Naive B cell (primary cell): ENCODE data around the gene LRRC73. TPM values are rescaled to one million over a fixed set of nuclear protein-coding genes. Genes with fewer than 3 reads are reported as not detected.

ENCODE experiments used
- ATAC-seq, 2 donors: fragments of 150-1000 bp; cut with Tn5 transposase; 2 replicates each; pipeline ENCODE4 v1.10.0; 2021; ENCODE audit warnings: low read depth in 2 of 2, mild to moderate bottlenecking in 2 of 2, moderate library complexity in 2 of 2
- DNase-seq: peaks from one replicate; pipeline ENCODE4 v3.0.0; 2022
- H3K27ac Mint-ChIP-seq, 6 donors: one replicate each; pipeline ENCODE4 v1.8.0; 2020 to 2022; ENCODE audit warnings: mild to moderate bottlenecking in 6 of 6, mixed read lengths in 6 of 6, moderate library complexity in 5 of 6, inconsistent platforms in 2 of 6
- H3K27me3 Mint-ChIP-seq, 3 donors: one replicate each; pipeline ENCODE4 v1.8.0; 2021 to 2022; ENCODE audit warnings: mixed read lengths in 3 of 3, mild to moderate bottlenecking in 1 of 3
- H3K36me3 Mint-ChIP-seq, 2 donors: one replicate each; pipeline ENCODE4 v1.8.0; 2020 to 2022; ENCODE audit warnings: mixed read lengths in 2 of 2, inconsistent platforms in 1 of 2, mild to moderate bottlenecking in 1 of 2
- H3K4me1 Mint-ChIP-seq, 3 donors: one replicate each; pipeline ENCODE4 v1.8.0; 2020 to 2022; ENCODE audit warnings: mixed read lengths in 3 of 3, inconsistent platforms in 1 of 3, mild to moderate bottlenecking in 1 of 3, moderate library complexity in 1 of 3
- H3K4me3 Mint-ChIP-seq, 8 donors: one replicate each; pipeline ENCODE4 v1.8.0; 2020 to 2022; ENCODE audit warnings: mild to moderate bottlenecking in 8 of 8, mixed read lengths in 8 of 8, moderate library complexity in 8 of 8, inconsistent platforms in 2 of 8
- H3K9me3 Mint-ChIP-seq, 7 donors: one replicate each; pipeline ENCODE4 v1.8.0; 2020 to 2022; ENCODE audit warnings: mixed read lengths in 7 of 7, mild to moderate bottlenecking in 5 of 7, inconsistent platforms in 2 of 7, moderate library complexity in 1 of 7
- polyA plus RNA-seq, 6 donors: library from polyadenylated mRNA; unstranded; fragments of 300-500 nt; fragmentation: Illumina TruSeq; gene quantifications; one replicate each; pipeline ENCODE4 v1.2.3, GENCODE V29; 2021; ENCODE audit warnings: low read depth in 6 of 6

LRRC73 gene
- polyA plus RNA-seq, 6 donors from 2014 or later, result not detected

DNA sequence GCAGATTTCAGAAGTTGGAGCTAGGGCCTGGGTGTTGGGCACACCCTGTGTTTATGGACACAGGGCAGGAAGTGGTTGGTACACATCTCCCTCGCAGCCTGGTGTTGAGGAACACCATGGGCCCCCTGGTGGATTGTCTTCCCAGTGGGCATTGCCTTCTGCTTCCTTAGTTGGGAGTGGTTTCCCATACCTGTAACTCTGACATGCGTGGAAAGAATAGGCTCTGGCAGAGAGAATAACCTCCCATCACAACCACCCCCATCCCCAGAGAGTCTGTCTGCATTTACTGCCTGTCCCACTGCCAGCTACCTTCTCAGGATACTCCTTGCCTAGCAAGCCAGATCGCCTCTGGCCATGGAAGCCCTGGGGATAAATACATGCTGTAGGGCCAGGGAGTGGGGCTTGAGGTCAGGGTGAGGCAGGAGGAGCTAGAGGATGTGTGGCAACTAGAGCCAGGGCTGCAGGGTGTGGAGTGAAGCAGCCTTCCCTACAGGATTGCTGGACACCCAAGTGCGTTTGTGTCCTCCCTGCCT, 14.7 kb downstream of the LRRC73 start:
- no peaks in the 10 kb centered on the region for H3K27me3 Mint-ChIP-seq
- H3K4me3 Mint-ChIP-seq, result no peak overlapping the region
- no peak for ATAC-seq

DNA sequence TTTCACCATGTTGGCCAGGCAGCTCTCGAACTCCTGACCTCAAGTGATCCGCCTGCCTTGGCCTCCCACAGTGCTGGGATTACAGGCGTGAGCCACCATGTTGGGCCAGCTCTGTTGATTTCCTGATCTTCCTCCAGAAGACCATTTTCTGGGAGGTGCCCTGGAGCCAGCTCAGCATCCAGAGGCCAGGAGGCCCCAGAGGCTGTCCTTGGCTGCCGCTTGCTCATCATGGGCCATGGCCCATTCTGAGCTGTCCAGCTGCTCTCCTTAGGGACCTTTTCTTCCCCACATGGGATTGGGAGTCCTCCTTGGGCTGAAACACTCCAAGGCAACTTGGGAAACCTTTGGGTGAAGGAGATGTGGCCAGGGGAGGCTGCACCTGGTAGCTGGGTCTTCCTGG, 15.4 kb downstream of the LRRC73 start:
- Mint-ChIP-seq H3K4me1 (peaks cover 18 to 21% (median 20%) of the 10 kb centered on the region in 3 donors), H3K4me3 (no peak overlapping the region), H3K27ac (no peak overlapping the region), H3K36me3 (no peaks in the 10 kb centered on the region), H3K27me3 (no peaks in the 10 kb centered on the region), H3K9me3 (no peaks in the 10 kb centered on the region)
- DNase-seq (no peak), ATAC-seq (no peak)

More for the DNA sequence above, 14.7 kb downstream of the LRRC73 start:
- peaks cover 0 to 1% of the 10 kb centered on the region in 2 donors for H3K36me3 Mint-ChIP-seq
- H3K4me1 Mint-ChIP-seq, result peaks cover 14 to 18% (median 15%) of the 10 kb centered on the region in 3 donors
- H3K27ac Mint-ChIP-seq, result peak overlapping the region in 2 of 6 donors; percentile 81 to 84
- no peaks in the 10 kb centered on the region for H3K9me3 Mint-ChIP-seq
- no peak for DNase-seq

DNA sequence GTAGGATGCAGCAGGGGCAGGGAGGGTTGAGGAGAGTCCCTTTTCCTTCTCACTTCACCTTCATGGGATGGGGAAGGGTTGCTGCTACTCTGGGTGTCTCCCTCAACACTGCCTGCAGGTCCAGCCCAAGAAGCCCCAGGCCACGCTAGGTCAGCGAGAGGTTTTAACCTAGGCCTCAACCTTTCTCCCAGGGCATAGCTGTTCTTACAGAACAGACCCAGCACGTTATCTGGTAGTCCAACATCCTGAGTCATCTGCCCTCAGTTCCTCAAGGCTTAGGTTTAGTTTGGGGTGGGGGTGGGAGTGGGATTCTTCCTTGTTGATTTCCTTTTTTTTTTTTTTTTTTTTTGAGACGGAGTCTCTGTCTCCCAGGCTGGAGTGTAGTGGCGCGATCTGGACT, 15.8 kb downstream of the LRRC73 start:
- Mint-ChIP-seq H3K4me3 (no peak overlapping the region), H3K4me1 (peaks cover 18 to 22% (median 21%) of the 10 kb centered on the region in 3 donors), H3K36me3 (no peaks in the 10 kb centered on the region), H3K27me3 (no peaks in the 10 kb centered on the region), H3K27ac (no peak overlapping the region), H3K9me3 (no peaks in the 10 kb centered on the region)
- ATAC-seq (no peak), DNase-seq (no peak)

DNA sequence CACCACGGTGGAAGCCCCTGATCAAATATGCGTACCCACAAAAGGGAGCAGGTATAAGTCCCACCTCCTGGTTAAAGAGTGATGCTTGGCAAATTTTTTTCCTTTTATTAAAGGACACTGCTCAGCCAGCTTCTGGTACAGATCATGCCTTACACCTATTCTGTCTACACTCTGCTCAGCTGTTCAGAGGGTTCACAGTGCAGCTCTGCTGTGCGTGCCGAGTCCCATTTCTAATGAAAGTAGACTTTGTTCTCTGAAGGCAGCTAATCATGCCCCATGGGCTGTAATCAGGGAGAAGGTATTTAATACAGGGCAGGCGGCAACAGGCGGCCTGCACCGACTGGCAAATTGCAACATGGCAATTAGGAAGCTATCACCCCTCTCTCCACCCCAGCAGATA, 16.3 kb downstream of the LRRC73 start:
- H3K27me3 Mint-ChIP-seq, result no peaks in the 10 kb centered on the region
- ATAC-seq, result no peak
- no peaks in the 10 kb centered on the region for H3K9me3 Mint-ChIP-seq
- H3K36me3 Mint-ChIP-seq, result no peaks in the 10 kb centered on the region
- H3K4me3 Mint-ChIP-seq, result no peak overlapping the region
- peaks cover 23 to 27% (median 25%) of the 10 kb centered on the region in 3 donors for H3K4me1 Mint-ChIP-seq
- no peak overlapping the region for H3K27ac Mint-ChIP-seq
- DNase-seq, result no peak

DNA sequence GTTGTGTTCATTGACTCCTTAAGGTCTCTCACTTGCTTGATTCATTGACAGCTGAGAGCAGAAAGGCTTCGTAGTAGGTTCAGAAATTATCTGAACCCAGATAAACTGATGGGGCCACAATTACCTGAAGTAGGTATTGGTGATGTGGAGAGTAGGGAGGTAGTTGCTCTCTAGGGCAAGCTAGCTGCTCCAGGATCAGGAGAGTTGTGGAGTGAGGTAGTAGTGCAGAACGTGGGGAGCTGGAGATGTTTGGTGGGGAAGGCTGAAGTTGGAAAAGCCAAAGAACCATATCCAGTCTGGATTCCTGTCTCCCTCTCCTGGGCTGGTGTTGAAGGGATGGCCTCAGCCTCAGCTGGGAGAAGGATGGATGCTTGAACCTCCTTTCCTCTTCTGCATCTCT, 16.9 kb downstream of the LRRC73 start:
- ATAC-seq (no peak), DNase-seq (no peak)
- no peaks in the 10 kb centered on the region for H3K9me3 Mint-ChIP-seq
- no peaks in the 10 kb centered on the region for H3K27me3 Mint-ChIP-seq
- H3K4me3 Mint-ChIP-seq, result no peak overlapping the region
- no peaks in the 10 kb centered on the region for H3K36me3 Mint-ChIP-seq
- H3K4me1 Mint-ChIP-seq, result peaks cover 23 to 33% (median 25%) of the 10 kb centered on the region in 3 donors
- peak overlapping the region in 3 of 6 donors; percentile 12 to 88 (median 65) for H3K27ac Mint-ChIP-seq

DNA sequence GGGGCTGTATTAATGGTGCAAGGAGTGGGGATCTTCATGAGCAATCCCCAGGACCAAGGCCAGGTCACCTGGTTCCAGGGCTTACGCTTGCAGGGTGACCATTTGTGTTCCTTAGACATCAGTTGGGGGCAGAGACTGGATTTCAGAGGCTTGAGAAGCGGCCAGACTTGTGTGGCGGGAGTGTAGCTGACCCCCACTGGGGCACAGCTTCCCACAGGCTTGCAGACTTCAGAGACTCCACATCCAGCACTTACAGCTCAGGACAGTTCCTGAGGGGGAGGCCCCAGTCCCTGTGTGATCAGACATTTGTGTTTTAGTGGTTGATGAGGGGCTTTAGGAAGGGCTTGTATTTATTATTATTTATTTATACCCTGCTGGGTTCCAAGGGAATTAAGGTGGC, 17.5 kb downstream of the LRRC73 start:
- H3K9me3 Mint-ChIP-seq, result no peaks in the 10 kb centered on the region
- H3K36me3 Mint-ChIP-seq, result no peaks in the 10 kb centered on the region
- peaks cover 23 to 36% (median 25%) of the 10 kb centered on the region in 3 donors for H3K4me1 Mint-ChIP-seq
- DNase-seq (no peak), ATAC-seq (no peak)
- peak overlapping the region in 1 of 6 donors; percentile 65 for H3K27ac Mint-ChIP-seq
- no peaks in the 10 kb centered on the region for H3K27me3 Mint-ChIP-seq
- no peak overlapping the region for H3K4me3 Mint-ChIP-seq

DNA sequence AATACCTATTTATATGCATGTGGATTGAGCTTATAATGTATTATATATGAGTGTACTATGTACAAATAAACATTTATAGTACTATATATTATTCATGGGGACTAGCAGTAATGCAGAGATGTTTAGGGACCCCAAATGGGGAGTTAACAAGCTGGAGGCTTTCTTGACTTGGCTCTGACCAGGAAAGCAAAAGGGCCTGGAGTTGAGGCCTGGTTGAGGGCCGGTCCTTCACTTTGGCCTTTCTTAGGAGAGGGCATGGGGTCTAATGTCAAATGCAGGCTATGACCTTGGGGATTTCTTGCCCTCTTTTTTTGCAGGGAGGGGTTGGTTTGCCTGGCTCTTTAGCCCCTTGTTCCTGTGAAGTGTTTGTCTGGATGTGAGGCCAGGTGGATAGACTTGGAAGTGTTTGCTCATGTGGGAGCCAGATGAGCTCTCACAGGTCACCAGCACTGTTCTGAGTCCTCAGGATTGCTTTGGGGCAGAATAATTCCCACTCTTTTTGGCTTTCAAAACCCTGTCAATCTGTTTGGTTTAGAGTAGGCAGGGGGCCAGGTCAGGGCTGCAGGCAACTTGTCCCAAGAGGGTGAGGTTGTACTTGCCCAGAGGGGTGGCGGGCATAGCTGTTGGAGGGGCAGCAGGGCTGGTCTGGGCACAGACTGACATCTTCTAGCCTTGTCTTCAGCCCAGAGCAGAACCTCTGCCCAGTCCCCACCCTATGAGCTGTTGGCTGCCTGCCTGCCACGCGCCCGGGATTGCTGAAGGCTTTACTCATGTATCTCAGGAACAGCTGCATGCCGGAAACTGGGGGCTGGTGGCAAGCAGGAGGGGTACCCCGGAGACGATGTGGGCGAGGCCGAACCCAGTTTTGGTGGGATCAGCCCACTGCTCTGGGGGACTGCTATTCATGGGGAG, 18.1 kb downstream of the LRRC73 start:
- Mint-ChIP-seq H3K27me3 (no peaks in the 10 kb centered on the region), H3K4me3 (no peak overlapping the region), H3K9me3 (no peaks in the 10 kb centered on the region), H3K36me3 (no peaks in the 10 kb centered on the region), H3K4me1 (peaks cover 24 to 36% (median 25%) of the 10 kb centered on the region in 3 donors), H3K27ac (no peak overlapping the region)
- DNase-seq (no peak), ATAC-seq (no peak)

DNA sequence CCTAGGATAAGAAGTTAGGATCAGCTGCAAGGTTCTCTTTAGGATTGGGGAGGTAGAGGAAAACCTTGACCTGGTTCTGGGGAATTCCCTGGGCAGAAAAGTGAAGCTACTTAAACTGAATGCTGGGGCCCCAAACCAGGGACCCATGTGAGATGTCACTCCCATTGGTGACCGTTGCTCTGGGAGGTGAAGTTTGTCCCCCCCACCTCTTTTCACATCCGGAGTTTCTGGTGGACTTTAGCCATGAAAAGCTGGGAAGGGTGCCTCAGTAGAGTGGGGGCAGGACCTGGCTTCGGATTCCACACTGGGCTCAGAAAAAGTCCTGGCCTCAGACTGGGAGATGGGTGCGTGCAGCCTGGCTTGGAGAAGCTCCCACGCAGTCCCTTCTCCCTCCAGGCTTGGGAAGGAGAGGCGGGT, 19.6 kb downstream of the LRRC73 start:
- H3K27ac Mint-ChIP-seq, result no peak overlapping the region
- DNase-seq, result no peak
- H3K4me3 Mint-ChIP-seq, result no peak overlapping the region
- H3K9me3 Mint-ChIP-seq, result no peaks in the 10 kb centered on the region
- H3K27me3 Mint-ChIP-seq, result no peaks in the 10 kb centered on the region
- peaks cover 25 to 35% (median 27%) of the 10 kb centered on the region in 3 donors for H3K4me1 Mint-ChIP-seq
- ATAC-seq, result no peak
- no peaks in the 10 kb centered on the region for H3K36me3 Mint-ChIP-seq

DNA sequence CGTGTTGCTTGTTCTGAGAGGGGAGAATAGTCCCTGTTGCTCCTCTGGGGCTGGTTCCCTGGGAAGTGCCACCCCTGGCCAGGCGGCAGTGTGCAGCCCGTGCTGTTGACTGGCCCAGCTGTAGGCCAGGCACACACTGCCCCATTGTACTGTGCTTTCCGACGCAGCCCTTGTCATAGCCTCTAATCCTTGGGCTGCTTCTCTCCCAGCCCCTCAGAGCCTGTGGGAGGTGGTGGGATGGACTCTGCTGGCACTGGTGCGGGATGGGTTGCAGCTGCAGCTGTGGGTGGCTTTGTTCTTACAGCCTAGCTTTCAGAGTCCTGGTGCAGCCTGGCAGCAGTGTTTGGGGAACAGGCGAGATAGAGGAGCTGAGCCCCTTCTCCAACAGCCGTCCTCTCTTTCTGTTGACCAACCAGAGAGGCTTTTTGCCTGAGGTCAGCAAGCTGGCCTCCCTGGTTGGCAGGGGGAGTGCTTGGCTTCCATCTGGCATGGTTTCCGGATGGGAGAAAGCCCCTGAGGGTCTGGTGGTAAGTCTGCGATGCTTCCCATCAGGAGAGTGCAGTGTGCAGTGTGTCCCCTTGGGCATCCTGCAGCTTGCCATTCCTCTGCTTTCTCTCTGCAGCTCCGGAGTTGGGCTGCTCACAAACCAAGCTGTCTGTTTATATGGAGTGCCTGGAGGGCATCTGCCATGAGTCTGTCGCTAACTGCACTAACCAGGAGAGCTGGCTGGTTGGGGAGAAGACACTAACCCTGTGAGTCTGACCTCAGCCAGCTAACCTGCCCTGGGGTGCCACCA, 20.7 kb downstream of the LRRC73 start:
- H3K4me1 Mint-ChIP-seq, result peaks cover 19 to 28% (median 26%) of the 10 kb centered on the region in 3 donors
- no peaks in the 10 kb centered on the region for H3K27me3 Mint-ChIP-seq
- H3K36me3 Mint-ChIP-seq, result no peaks in the 10 kb centered on the region
- ATAC-seq (no peak), DNase-seq (no peak)
- peak overlapping the region in 1 of 8 donors; percentile 78 for H3K4me3 Mint-ChIP-seq
- H3K27ac Mint-ChIP-seq, result peak overlapping the region in 2 of 6 donors; percentile 71 to 82
- no peaks in the 10 kb centered on the region for H3K9me3 Mint-ChIP-seq

DNA sequence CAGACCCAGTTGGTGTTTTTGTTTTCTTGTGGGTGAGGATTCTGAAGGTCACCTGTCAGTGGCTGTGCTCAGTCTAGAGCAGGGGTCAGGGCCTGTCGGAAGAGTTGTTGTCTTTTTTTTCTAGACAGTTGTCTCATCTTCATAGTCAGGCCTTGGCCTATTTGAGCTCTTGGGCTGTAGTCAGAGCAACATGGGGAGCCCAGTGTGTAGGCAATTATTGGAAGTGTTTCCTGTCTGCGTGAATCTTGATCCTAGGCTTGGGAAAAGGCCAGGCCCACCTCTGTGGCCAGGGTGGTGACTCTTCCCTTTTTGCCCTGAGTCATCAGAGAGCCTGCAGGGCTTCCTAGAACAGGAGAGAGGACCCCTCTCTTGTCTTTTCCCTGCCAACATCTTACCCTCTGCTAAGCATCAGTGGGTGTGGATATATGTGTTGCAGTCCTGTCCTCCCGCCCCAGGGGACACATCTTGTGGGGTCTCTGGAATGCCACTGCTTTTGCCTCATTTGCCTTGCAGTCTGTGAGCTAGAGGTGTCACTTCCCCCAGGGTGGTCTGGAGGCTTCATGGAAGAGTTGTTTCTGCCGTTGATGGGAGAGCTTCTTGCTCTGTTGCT, 21.4 kb downstream of the LRRC73 start:
- Mint-ChIP-seq H3K36me3 (no peaks in the 10 kb centered on the region), H3K4me3 (no peak overlapping the region), H3K27me3 (no peaks in the 10 kb centered on the region), H3K9me3 (no peaks in the 10 kb centered on the region), H3K4me1 (peaks cover 19 to 28% (median 20%) of the 10 kb centered on the region in 3 donors), H3K27ac (peak overlapping the region in 2 of 6 donors; percentile 71 to 82)
- DNase-seq, result no peak
- no peak for ATAC-seq

DNA sequence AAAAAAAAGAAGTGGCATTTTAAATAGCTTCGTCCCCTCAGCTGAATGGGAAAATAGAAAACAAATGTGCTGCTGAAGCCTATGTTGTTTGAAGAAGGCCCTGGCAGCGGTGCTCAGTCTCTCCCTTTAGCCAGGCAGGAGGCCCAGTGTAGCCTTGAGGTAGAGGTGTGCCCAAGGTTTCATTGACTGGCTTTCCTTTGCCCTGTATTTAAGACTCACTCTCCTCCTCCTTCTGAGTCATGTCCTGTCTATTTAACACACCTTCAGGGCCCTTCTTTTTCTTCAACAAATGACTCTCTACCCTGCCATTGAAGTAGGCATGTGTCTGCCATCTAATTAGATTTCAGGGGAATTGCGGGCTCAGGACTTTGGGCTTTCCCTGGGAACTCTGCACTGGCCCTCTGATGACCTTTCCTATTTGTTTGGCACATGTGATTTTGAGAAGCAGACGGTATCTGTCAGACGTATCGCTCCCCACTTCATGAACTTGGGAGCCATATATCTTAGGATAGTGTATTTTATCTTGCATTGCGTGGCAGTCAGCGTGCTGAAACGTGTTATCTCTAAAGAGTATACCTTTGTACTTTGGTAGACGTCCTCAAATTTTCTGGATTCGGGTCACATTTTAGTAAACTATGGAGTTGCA, 28.4 kb downstream of the LRRC73 start:
- ATAC-seq, result no peak
- H3K27me3 Mint-ChIP-seq, result no peaks in the 10 kb centered on the region
- DNase-seq, result no peak
- H3K36me3 Mint-ChIP-seq, result peaks cover 0 to 3% of the 10 kb centered on the region in 2 donors
- peak overlapping the region in 1 of 6 donors; percentile 72 for H3K27ac Mint-ChIP-seq
- no peaks in the 10 kb centered on the region for H3K9me3 Mint-ChIP-seq
- H3K4me1 Mint-ChIP-seq, result peaks cover 42 to 49% (median 47%) of the 10 kb centered on the region in 3 donors
- no peak overlapping the region for H3K4me3 Mint-ChIP-seq

DNA sequence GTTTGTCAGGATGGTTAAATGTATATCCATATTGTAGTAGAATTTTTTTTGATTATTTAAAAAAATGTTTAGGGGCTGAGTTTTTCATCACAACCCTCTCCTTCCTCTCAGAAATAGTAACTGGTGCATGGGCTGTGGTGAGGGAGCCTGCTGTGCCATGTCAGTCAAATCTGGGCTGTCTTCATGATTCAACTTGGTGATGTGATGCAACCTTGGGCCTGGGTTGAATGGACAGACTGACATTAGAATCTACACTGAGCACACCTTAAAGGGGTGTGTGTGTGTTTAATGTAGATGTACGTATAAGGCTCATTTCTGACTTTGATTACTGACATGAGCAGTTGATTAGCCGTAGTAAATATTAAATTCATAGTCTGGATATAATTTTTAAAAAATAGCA, 29.1 kb downstream of the LRRC73 start:
- Mint-ChIP-seq H3K4me1 (peaks cover 46 to 49% (median 47%) of the 10 kb centered on the region in 3 donors), H3K36me3 (peaks cover 0 to 3% of the 10 kb centered on the region in 2 donors), H3K27ac (peak overlapping the region in 4 of 6 donors; percentile 49 to 88 (median 64))

DNA sequence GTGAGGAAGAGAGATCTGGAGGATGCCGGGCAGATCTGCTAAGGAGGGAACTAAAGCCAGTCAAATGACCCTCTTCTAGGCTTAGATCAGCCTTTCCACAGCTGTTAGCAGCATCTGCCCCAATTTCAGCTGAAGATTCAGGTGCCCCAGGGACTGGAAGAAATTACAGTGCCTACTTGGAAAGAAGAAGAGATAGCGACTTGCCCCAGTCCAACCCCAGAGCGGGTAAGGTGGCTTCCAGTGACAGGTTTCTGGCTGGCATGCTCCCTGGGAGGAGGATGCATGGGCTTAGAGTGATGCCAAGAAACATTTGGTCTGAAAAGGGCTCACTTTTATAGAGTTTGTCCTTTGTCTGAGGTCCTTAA, 32.2 kb downstream of the LRRC73 start:
- DNase-seq (no peak), ATAC-seq (no peak)
- no peaks in the 10 kb centered on the region for H3K27me3 Mint-ChIP-seq
- peaks cover 0 to 3% of the 10 kb centered on the region in 2 donors for H3K36me3 Mint-ChIP-seq
- peak overlapping the region; percentile 95 to 100 (median 98) for H3K27ac Mint-ChIP-seq
- no peaks in the 10 kb centered on the region for H3K9me3 Mint-ChIP-seq
- H3K4me3 Mint-ChIP-seq, result peak overlapping the region; percentile 89 to 100 (median 96)
- H3K4me1 Mint-ChIP-seq, result peaks cover 41 to 43% (median 42%) of the 10 kb centered on the region in 3 donors

More for the DNA sequence above, 29.1 kb downstream of the LRRC73 start:
- DNase-seq (no peak), ATAC-seq (no peak)
- no peaks in the 10 kb centered on the region for H3K9me3 Mint-ChIP-seq
- H3K4me3 Mint-ChIP-seq, result no peak overlapping the region
- no peaks in the 10 kb centered on the region for H3K27me3 Mint-ChIP-seq
